Panc1 (cell line): ENCODE data around the gene CLPTM1L. TPM values are rescaled to one million over a fixed set of nuclear protein-coding genes. Genes with fewer than 3 reads are reported as not detected.
A peak's percentile ranks its signal among the peaks of the same experiment; 100 is the strongest.

ENCODE experiments used
- ATAC-seq: fragments of 200-7000 bp; cut with Tn5 transposase; 2 replicates; pipeline ENCODE4 v1.9.1; 2020; ENCODE audit warnings: mild to moderate bottlenecking, moderate library complexity
- BruUV-seq: library from RNA; stranded (reverse); fragments of 400-500 nt; replicated peaks from 2 replicates; lab custom pipeline; 2021; lab: Mats Ljungman, UMichigan
- CTCF ChIA-PET: fragments of 300-600 bp; sonication (Branson Sonifier 250); formaldehyde crosslinking; loops from one replicate; lab custom pipeline; 2022; ENCODE audit warnings: antibody characterized with exemption; lab: Charles Lee
- POLR2A ChIA-PET: fragments of 300-600 bp; sonication (Branson Sonifier 250); formaldehyde crosslinking; loops from one replicate; lab custom pipeline; 2022; ENCODE audit warnings: antibody characterized with exemption; lab: Charles Lee
- DNase-seq: peaks from one replicate; pipeline ENCODE4 v3.0.0-alpha.2; 2010; ENCODE audit warnings: low read depth, low spot score
- H3K27ac ChIP-seq: 2 replicates; pipeline ENCODE4 v1.5.1; 2011; ENCODE audit warnings: mild to moderate bottlenecking, low read length, inconsistent platforms
- H3K27me3 ChIP-seq: fragments of 200-500 bp; sonication (Bioruptor generic); 2 replicates; pipeline ENCODE4 v1.6.0; 2014; ENCODE audit warnings: low read length, inconsistent platforms; ENCODE audit not compliant: control insufficient read depth, insufficient read depth
- H3K36me3 ChIP-seq: fragments of 200-500 bp; sonication (Bioruptor generic); 2 replicates; pipeline ENCODE4 v1.5.1; 2014; ENCODE audit warnings: inconsistent platforms, mild to moderate bottlenecking, low read length, moderate library complexity; ENCODE audit not compliant: control insufficient read depth, insufficient read depth
- H3K4me1 ChIP-seq: 2 replicates; pipeline ENCODE4 v1.5.1; 2011; ENCODE audit warnings: inconsistent platforms, mild to moderate bottlenecking, low read length, moderate library complexity; ENCODE audit not compliant: control insufficient read depth, insufficient read depth
- H3K4me3 ChIP-seq, 2 experiments: 2 replicates each; pipeline ENCODE4 v1.5.1; 2011 to 2012; ENCODE audit warnings: low read depth in 2 of 2, low read length in 2 of 2, mild to moderate bottlenecking in 2 of 2, inconsistent platforms in 1 of 2, moderate library complexity in 1 of 2
- H3K9me3 ChIP-seq: fragments of 200-500 bp; sonication (Bioruptor generic); 2 replicates; pipeline ENCODE4 v1.5.1; 2014; ENCODE audit warnings: low read depth, mild to moderate bottlenecking, inconsistent platforms, low read length, moderate library complexity; ENCODE audit not compliant: control insufficient read depth, insufficient read depth
- POLR2AphosphoS5 ChIP-seq: IDR thresholded peaks from 2 replicates; pipeline ENCODE4 v1.6.1; 2012; ENCODE audit warnings: mild to moderate bottlenecking, low read depth, low read length, moderate library complexity
- SIN3A ChIP-seq: IDR thresholded peaks from 2 replicates; pipeline ENCODE4 v1.6.1; 2012; ENCODE audit warnings: low read depth, mild to moderate bottlenecking, low read length, moderate library complexity, borderline replicate concordance; ENCODE audit not compliant: insufficient read depth
- TCF7L2 ChIP-seq: IDR thresholded peaks from 2 replicates; pipeline ENCODE4 v1.6.1; 2011; ENCODE audit warnings: mild to moderate bottlenecking, low read depth, low read length, inconsistent platforms
- in situ Hi-C: cut with HindIII; loops from 2 replicates; pipeline ENCODE4 v1.10.0; 2016; ENCODE audit warnings: low sequenced_read_pairs, low pct_unique_long_range_greater_than_20kb
- intact Hi-C: fragments of 100-400 bp; cut with micrococcal nuclease; formaldehyde crosslinking; loops from one replicate; pipeline ENCODE4 v1.10.0; 2022; ENCODE audit not compliant: unreplicated experiment
- total RNA-seq: library from RNA; stranded (reverse); gene quantifications from one replicate; pipeline ENCODE4 v1.2.1, GENCODE V29; 2021; ENCODE audit not compliant: unreplicated experiment
- TF ChIP-seq, protein P1 (sequence below), 2 experiments: IDR thresholded peaks; 2 replicates each; pipeline ENCODE4 v1.6.1; 2011 to 2012; ENCODE audit warnings: low read depth in 2 of 2, control low read depth in 1 of 2, low read length in 1 of 2, mild to moderate bottlenecking in 1 of 2, moderate library complexity in 1 of 2; ENCODE audit not compliant: insufficient read depth in 1 of 2
- TF ChIP-seq, protein P2 (sequence below): fragments of 450-650 bp; IDR thresholded peaks from 2 replicates; pipeline ENCODE4 v1.5.1; 2017; ENCODE audit warnings: mild to moderate bottlenecking

CLPTM1L gene
- total RNA-seq, 1 experiment from 2014 or later = 188 TPM

DNA sequence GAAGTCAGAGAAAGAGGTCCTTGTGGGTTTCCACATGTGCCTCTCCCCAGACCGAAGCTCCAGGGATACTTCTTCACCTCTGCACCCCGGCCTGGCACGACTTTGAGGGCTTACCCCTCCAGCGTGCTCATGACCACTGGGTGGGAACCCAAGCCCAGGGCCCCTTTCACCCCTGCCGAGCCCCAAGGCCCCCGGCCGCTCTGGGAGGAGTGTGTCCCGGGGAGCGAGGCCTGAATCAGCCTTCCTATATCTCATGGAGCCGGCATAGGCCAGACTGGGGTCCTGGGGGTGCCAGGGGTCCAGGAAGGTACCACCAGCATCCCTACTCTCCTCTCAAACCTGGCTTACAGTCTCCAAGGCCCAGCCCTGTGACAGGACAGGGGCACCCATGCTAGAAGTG is 67.1 kb downstream of the CLPTM1L start:
- ATAC-seq (no peak), DNase-seq (no peak)
- Histone ChIP-seq H3K4me1 (no peaks in the 10 kb centered on the region), H3K4me3 (no peak overlapping the region), H3K27ac (no peak overlapping the region), H3K9me3 (no peaks in the 10 kb centered on the region), H3K27me3 (no peaks in the 10 kb centered on the region), H3K36me3 (no peaks in the 10 kb centered on the region)
- no TSS peak for BruUV-seq
- POLR2A ChIA-PET = no interaction called here
- in situ Hi-C loops (no loop called here), intact Hi-C loops (no loop called here)
- CTCF ChIA-PET = no interaction called here
- TF ChIP-seq POLR2AphosphoS5 (no peak), TCF7L2 (no peak), SIN3A (no peak)
- TF ChIP-seq, protein P1, sequence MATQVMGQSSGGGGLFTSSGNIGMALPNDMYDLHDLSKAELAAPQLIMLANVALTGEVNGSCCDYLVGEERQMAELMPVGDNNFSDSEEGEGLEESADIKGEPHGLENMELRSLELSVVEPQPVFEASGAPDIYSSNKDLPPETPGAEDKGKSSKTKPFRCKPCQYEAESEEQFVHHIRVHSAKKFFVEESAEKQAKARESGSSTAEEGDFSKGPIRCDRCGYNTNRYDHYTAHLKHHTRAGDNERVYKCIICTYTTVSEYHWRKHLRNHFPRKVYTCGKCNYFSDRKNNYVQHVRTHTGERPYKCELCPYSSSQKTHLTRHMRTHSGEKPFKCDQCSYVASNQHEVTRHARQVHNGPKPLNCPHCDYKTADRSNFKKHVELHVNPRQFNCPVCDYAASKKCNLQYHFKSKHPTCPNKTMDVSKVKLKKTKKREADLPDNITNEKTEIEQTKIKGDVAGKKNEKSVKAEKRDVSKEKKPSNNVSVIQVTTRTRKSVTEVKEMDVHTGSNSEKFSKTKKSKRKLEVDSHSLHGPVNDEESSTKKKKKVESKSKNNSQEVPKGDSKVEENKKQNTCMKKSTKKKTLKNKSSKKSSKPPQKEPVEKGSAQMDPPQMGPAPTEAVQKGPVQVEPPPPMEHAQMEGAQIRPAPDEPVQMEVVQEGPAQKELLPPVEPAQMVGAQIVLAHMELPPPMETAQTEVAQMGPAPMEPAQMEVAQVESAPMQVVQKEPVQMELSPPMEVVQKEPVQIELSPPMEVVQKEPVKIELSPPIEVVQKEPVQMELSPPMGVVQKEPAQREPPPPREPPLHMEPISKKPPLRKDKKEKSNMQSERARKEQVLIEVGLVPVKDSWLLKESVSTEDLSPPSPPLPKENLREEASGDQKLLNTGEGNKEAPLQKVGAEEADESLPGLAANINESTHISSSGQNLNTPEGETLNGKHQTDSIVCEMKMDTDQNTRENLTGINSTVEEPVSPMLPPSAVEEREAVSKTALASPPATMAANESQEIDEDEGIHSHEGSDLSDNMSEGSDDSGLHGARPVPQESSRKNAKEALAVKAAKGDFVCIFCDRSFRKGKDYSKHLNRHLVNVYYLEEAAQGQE (IDR thresholded peaks at IDR 0.05; ENCODE audit: insufficient read depth in 1 of 2, low read depth in 2 of 2, low read length in 1 of 2) = no peak
- TF ChIP-seq, protein P2, sequence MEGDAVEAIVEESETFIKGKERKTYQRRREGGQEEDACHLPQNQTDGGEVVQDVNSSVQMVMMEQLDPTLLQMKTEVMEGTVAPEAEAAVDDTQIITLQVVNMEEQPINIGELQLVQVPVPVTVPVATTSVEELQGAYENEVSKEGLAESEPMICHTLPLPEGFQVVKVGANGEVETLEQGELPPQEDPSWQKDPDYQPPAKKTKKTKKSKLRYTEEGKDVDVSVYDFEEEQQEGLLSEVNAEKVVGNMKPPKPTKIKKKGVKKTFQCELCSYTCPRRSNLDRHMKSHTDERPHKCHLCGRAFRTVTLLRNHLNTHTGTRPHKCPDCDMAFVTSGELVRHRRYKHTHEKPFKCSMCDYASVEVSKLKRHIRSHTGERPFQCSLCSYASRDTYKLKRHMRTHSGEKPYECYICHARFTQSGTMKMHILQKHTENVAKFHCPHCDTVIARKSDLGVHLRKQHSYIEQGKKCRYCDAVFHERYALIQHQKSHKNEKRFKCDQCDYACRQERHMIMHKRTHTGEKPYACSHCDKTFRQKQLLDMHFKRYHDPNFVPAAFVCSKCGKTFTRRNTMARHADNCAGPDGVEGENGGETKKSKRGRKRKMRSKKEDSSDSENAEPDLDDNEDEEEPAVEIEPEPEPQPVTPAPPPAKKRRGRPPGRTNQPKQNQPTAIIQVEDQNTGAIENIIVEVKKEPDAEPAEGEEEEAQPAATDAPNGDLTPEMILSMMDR = no peak

DNA sequence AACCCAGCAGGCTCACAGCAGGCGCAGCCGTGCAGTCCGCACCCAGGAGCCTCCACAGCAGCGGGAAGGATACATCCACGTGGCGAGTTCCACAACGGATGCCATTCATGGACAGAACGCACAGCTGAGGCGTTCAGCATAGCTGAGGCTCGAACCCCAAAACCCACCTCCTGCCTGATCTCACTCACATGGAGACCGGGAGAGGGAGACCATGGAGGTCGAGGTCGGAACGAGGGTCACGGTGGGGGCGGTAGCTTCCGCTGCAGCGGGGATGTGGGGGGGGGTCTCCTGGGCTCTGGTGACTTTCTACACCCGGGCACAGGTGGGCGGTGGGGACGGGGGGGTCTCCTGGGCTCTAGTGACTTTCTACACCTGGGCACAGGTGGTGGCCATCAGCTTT is 67.6 kb downstream of the CLPTM1L start:
- H3K27me3 ChIP-seq = no peaks in the 10 kb centered on the region
- TF ChIP-seq SIN3A (no peak), TCF7L2 (no peak), POLR2AphosphoS5 (no peak)
- TF ChIP-seq, protein P2 = no peak
- TF ChIP-seq, protein P1 (IDR thresholded peaks at IDR 0.05; ENCODE audit: insufficient read depth in 1 of 2, low read depth in 2 of 2, low read length in 1 of 2) = no peak
- no peak overlapping the region for H3K27ac ChIP-seq
- BruUV-seq = no TSS peak
- H3K4me3 ChIP-seq = no peak overlapping the region
- DNase-seq (no peak), ATAC-seq (0 out of 2 replicates have a peak, but pooled peaks have one; percentile 20)
- H3K9me3 ChIP-seq = no peaks in the 10 kb centered on the region
- intact Hi-C loops = no loop called here
- no peaks in the 10 kb centered on the region for H3K36me3 ChIP-seq
- no peaks in the 10 kb centered on the region for H3K4me1 ChIP-seq
- in situ Hi-C loops = no loop called here
- POLR2A ChIA-PET = no interaction called here
- CTCF ChIA-PET = no interaction called here
